ENCODE results near the gene FBXO41.

The FBXO41 gene, protein sequence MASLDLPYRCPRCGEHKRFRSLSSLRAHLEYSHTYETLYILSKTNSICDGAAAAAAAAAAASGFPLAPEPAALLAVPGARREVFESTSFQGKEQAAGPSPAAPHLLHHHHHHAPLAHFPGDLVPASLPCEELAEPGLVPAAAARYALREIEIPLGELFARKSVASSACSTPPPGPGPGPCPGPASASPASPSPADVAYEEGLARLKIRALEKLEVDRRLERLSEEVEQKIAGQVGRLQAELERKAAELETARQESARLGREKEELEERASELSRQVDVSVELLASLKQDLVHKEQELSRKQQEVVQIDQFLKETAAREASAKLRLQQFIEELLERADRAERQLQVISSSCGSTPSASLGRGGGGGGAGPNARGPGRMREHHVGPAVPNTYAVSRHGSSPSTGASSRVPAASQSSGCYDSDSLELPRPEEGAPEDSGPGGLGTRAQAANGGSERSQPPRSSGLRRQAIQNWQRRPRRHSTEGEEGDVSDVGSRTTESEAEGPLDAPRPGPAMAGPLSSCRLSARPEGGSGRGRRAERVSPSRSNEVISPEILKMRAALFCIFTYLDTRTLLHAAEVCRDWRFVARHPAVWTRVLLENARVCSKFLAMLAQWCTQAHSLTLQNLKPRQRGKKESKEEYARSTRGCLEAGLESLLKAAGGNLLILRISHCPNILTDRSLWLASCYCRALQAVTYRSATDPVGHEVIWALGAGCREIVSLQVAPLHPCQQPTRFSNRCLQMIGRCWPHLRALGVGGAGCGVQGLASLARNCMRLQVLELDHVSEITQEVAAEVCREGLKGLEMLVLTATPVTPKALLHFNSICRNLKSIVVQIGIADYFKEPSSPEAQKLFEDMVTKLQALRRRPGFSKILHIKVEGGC

DNA sequence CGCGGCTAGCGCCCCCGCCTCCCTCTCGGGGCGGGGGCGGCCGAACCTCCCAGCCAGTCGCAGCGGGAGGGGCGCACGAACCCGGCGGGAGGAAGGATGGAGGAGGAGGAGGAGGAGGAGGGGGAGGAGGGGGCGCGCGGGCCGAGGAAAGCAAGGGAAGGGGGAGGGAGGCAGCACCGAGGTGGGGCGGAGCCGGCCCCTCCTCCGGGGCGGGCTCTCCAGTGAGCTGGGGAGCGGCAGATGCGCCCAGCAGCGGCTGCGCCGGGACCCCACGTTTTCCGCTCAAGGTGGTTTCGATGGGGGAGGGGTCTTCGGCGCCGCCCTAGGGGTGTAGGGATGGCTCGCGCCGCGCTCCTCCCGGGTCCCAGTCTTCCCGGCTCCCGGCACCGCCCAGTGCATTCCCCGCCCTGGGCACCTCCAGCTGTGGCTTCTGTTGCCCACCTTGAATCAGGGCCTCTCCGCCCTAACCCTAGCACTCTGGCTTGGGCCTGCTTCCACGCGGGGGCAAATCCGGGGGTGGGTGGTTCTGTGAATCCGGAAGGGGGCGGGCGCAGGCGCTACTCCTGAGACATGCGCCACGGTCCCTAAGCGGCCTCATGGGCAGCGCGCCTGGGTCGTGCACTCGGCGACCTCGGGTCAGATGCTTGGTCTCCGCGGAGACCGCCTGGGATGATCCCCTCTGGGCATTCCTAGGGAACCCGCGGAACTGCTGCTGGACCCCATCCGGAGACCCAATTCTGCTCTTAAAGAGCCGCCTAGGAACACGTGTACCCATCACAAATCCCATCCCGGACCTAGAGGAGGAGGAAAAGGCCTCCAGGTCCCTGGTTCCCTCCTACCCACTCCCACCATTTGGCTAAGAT, at the start of gene FBXO41:
Gene FBXO41 (minus strand): TSS at position 183 of the 863 bp plus-strand sequence. CDS start 14,848 bp downstream, outside the sequence.
- Histone ChIP-seq H3K9me3 (ENCODE audit: control insufficient read depth in 1 of 2, low read length in 2 of 2) (no peaks in the 10 kb centered on the region), H3K4me1 (ENCODE audit: control insufficient read depth in 1 of 2, insufficient read depth in 2 of 2, low read length in 2 of 2) (peaks cover 4 to 13% of the 10 kb centered on the region in 2 donors), H3K9ac (ENCODE audit: low read depth in 1 of 2, low read length in 2 of 2) (peak within 1 kb of the TSS in 1 of 2 donors; percentile 6), H3K36me3 (ENCODE audit: control insufficient read depth in 1 of 2, insufficient read depth in 2 of 2, low read length in 2 of 2) (no peaks in the 10 kb centered on the region), H3K4me3 (ENCODE audit: low read depth in 1 of 2, low read length in 2 of 2) (peak within 1 kb of the TSS; percentile 57 to 75), H3K27ac (ENCODE audit: low read depth, low read length) (no peak within 1 kb of the TSS), H3K27me3 (ENCODE audit: control insufficient read depth in 1 of 2, insufficient read depth in 2 of 2, low read length in 2 of 2) (peaks cover 0 to 18% of the 10 kb centered on the region in 2 donors)

DNA sequence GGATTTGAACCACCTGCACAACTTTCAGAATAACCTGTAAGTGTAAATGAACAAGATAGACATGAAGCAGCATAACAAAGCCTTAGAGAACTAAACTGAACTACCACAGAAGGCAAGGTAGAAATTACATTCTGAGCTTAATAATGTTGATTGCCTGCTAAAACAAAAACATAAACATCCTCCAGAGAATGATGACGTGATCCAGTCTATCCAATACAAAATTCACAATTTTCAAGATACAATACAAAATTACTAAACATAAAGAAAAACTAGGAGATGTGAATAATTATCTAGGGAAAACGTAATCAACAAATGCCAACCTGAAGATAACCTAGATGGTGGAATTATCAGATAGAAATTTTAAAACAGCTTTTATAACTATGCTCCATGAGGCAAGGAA, 49.8 kb upstream of the FBXO41 start:
- Histone ChIP-seq H3K4me1 (ENCODE audit: control insufficient read depth in 1 of 2, insufficient read depth in 2 of 2, low read length in 2 of 2) (no peaks in the 10 kb centered on the region), H3K27ac (ENCODE audit: low read depth, low read length) (no peak overlapping the region), H3K9ac (ENCODE audit: low read depth in 1 of 2, low read length in 2 of 2) (no peak overlapping the region), H3K9me3 (ENCODE audit: control insufficient read depth in 1 of 2, low read length in 2 of 2) (no peaks in the 10 kb centered on the region), H3K4me3 (ENCODE audit: low read depth in 1 of 2, low read length in 2 of 2) (no peak overlapping the region), H3K27me3 (ENCODE audit: control insufficient read depth in 1 of 2, insufficient read depth in 2 of 2, low read length in 2 of 2) (no peaks in the 10 kb centered on the region), H3K36me3 (ENCODE audit: control insufficient read depth in 1 of 2, insufficient read depth in 2 of 2, low read length in 2 of 2) (no peaks in the 10 kb centered on the region)

DNA sequence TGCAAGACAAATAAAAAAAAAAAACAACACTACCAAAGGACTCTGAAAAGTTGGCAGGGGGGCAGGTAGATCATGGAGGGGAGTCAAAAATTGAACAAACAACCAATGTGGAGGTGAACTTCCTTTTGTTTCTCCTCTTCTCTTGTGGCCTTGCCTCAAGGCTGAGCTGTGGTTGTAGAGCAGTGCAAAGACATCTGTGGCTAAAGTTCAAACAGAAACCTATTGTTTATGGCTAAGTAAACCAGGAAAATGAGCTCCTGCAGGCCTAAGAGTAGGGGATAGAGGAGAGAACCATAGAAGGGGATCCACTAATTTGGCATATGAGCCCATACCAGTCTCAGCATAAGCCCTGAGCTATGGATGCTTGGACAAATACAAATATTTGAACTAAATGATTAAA, 49.3 kb upstream of the FBXO41 start:
- Histone ChIP-seq H3K4me3 (ENCODE audit: low read depth in 1 of 2, low read length in 2 of 2) (no peak overlapping the region), H3K4me1 (ENCODE audit: control insufficient read depth in 1 of 2, insufficient read depth in 2 of 2, low read length in 2 of 2) (no peaks in the 10 kb centered on the region), H3K27me3 (ENCODE audit: control insufficient read depth in 1 of 2, insufficient read depth in 2 of 2, low read length in 2 of 2) (no peaks in the 10 kb centered on the region), H3K9ac (ENCODE audit: low read depth in 1 of 2, low read length in 2 of 2) (no peak overlapping the region), H3K36me3 (ENCODE audit: control insufficient read depth in 1 of 2, insufficient read depth in 2 of 2, low read length in 2 of 2) (no peaks in the 10 kb centered on the region), H3K27ac (ENCODE audit: low read depth, low read length) (no peak overlapping the region), H3K9me3 (ENCODE audit: control insufficient read depth in 1 of 2, low read length in 2 of 2) (no peaks in the 10 kb centered on the region)

DNA sequence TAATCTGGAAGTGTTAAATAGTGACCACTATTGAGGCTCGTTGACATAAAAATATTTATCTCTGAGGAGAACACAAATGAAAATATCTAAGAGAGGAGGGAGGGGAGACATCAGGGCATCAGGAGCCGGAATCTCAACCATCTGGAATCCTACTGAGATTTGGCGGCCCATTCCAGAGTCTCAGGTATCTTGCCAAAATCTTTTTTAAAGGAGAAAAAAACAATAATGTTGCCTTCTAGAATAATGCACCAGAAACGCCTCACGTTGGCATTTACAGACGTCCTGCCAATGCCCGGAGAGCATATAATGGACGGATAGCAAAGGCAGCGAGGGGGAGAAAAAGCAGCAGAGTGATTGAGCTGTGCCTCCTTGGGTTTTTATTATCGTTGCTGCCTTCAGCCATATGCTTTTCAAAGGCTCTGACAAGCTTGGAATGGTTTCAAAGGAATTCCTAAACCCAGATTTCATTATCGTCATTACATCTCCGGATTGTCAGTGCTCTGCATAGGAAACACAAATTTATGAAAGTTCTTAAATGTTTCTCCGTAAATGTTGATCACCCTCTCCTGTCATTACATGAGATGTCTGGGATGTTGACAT, 39.9 kb upstream of the FBXO41 start:
- Histone ChIP-seq H3K27me3 (ENCODE audit: control insufficient read depth in 1 of 2, insufficient read depth in 2 of 2, low read length in 2 of 2) (no peaks in the 10 kb centered on the region), H3K9ac (ENCODE audit: low read depth in 1 of 2, low read length in 2 of 2) (no peak overlapping the region), H3K4me3 (ENCODE audit: low read depth in 1 of 2, low read length in 2 of 2) (no peak overlapping the region), H3K4me1 (ENCODE audit: control insufficient read depth in 1 of 2, insufficient read depth in 2 of 2, low read length in 2 of 2) (no peaks in the 10 kb centered on the region), H3K27ac (ENCODE audit: low read depth, low read length) (no peak overlapping the region), H3K36me3 (ENCODE audit: control insufficient read depth in 1 of 2, insufficient read depth in 2 of 2, low read length in 2 of 2) (no peaks in the 10 kb centered on the region), H3K9me3 (ENCODE audit: control insufficient read depth in 1 of 2, low read length in 2 of 2) (no peaks in the 10 kb centered on the region)

DNA sequence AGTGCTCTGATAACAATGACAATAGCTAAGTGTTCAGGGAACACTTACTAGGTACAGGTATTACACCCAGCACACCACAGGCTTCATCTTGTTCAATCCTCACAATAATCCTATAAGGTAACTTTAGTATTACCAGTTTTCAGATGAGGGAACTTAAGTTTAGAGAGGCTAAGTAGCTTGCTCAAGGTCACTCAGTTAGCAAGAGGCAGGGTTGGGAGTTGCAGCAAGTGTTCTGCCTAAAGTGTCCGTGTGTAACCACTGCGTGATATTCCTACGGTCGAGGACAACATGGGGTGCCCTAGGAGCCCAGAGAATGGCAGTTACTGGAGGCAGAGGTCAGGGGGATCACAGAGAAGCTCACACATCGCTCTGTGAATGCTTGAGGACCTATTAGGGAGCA, 39.3 kb upstream of the FBXO41 start:
- H3K4me1 ChIP-seq (ENCODE audit: control insufficient read depth in 1 of 2, insufficient read depth in 2 of 2, low read length in 2 of 2): no peaks in the 10 kb centered on the region
- H3K27ac ChIP-seq (ENCODE audit: low read depth, low read length): no peak overlapping the region
- no peaks in the 10 kb centered on the region for H3K36me3 ChIP-seq (ENCODE audit: control insufficient read depth in 1 of 2, insufficient read depth in 2 of 2, low read length in 2 of 2)
- H3K4me3 ChIP-seq (ENCODE audit: low read depth in 1 of 2, low read length in 2 of 2): no peak overlapping the region
- H3K9me3 ChIP-seq (ENCODE audit: control insufficient read depth in 1 of 2, low read length in 2 of 2): no peaks in the 10 kb centered on the region
- H3K27me3 ChIP-seq (ENCODE audit: control insufficient read depth in 1 of 2, insufficient read depth in 2 of 2, low read length in 2 of 2): no peaks in the 10 kb centered on the region
- no peak overlapping the region for H3K9ac ChIP-seq (ENCODE audit: low read depth in 1 of 2, low read length in 2 of 2)

DNA sequence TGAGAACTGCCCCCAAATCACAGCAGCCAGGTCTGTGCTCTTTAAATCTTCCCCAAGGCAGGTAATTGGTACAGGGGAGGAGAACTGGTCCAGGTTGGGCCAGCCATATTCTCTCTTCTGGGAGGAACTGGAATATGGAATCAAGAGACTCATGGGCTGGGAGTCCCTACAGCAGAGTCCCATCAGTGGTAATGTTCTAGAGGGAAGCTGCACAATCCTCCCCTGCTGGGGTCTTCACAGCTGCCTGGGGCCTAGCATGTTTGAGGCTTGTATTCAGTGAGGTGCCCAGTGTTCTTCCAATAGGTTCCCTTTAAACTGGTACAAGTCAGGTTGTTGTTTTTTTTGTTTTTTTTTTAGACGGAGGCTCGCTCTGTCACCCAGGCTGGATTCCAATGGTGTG, 30.2 kb upstream of the FBXO41 start:
- Histone ChIP-seq H3K36me3 (ENCODE audit: control insufficient read depth in 1 of 2, insufficient read depth in 2 of 2, low read length in 2 of 2) (no peaks in the 10 kb centered on the region), H3K27ac (ENCODE audit: low read depth, low read length) (no peak overlapping the region), H3K4me3 (ENCODE audit: low read depth in 1 of 2, low read length in 2 of 2) (no peak overlapping the region), H3K9ac (ENCODE audit: low read depth in 1 of 2, low read length in 2 of 2) (no peak overlapping the region), H3K4me1 (ENCODE audit: control insufficient read depth in 1 of 2, insufficient read depth in 2 of 2, low read length in 2 of 2) (no peaks in the 10 kb centered on the region), H3K9me3 (ENCODE audit: control insufficient read depth in 1 of 2, low read length in 2 of 2) (no peaks in the 10 kb centered on the region), H3K27me3 (ENCODE audit: control insufficient read depth in 1 of 2, insufficient read depth in 2 of 2, low read length in 2 of 2) (peaks cover 0 to 3% of the 10 kb centered on the region in 2 donors)

DNA sequence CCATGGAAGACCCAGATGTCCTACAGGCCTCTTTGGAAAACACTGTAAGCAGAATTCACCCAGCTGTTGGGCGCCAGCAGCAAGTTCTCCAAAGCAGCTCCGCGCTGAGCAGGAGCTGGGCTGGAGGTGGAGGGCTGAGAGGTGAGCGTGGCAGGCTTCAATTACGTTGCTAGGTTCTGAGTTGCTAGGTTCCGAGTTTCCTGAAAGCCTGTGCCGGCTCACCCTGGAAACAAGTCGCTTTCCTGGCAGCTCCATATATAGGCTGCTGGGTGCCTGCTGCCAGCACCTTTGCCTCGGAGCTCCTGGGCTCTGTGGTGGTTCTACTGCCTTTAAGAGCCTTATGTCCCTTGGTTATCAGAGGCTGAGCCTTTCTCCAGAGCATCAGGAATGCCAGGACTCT, 23.4 kb upstream of the FBXO41 start:
- Histone ChIP-seq H3K4me3 (ENCODE audit: low read depth in 1 of 2, low read length in 2 of 2) (no peak overlapping the region), H3K36me3 (ENCODE audit: control insufficient read depth in 1 of 2, insufficient read depth in 2 of 2, low read length in 2 of 2) (no peaks in the 10 kb centered on the region), H3K27me3 (ENCODE audit: control insufficient read depth in 1 of 2, insufficient read depth in 2 of 2, low read length in 2 of 2) (peaks cover 0 to 4% of the 10 kb centered on the region in 2 donors), H3K9me3 (ENCODE audit: control insufficient read depth in 1 of 2, low read length in 2 of 2) (no peaks in the 10 kb centered on the region), H3K27ac (ENCODE audit: low read depth, low read length) (no peak overlapping the region), H3K4me1 (ENCODE audit: control insufficient read depth in 1 of 2, insufficient read depth in 2 of 2, low read length in 2 of 2) (no peaks in the 10 kb centered on the region), H3K9ac (ENCODE audit: low read depth in 1 of 2, low read length in 2 of 2) (no peak overlapping the region)

DNA sequence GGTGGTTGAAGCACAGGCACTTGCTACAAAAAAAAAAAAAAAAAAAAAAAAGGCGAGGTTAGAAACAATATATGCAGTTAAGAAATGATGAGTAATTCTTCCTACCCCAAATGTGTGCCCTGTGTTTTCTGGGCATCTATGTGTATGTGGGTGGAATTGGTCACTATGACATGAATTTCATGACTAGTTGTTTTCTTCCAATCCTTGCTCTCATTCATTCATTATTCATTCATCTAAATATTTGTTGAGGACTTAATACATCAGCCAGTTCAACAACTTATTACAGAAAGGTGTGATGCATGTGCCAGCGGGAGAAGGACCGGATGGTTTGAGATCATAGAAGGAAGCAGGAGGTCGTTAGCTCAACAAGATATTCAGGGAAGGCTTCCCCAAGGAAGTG, 17.4 kb upstream of the FBXO41 start:
- no peaks in the 10 kb centered on the region for H3K9me3 ChIP-seq (ENCODE audit: control insufficient read depth in 1 of 2, low read length in 2 of 2)
- no peak overlapping the region for H3K9ac ChIP-seq (ENCODE audit: low read depth in 1 of 2, low read length in 2 of 2)
- no peaks in the 10 kb centered on the region for H3K36me3 ChIP-seq (ENCODE audit: control insufficient read depth in 1 of 2, insufficient read depth in 2 of 2, low read length in 2 of 2)
- no peak overlapping the region for H3K4me3 ChIP-seq (ENCODE audit: low read depth in 1 of 2, low read length in 2 of 2)
- H3K4me1 ChIP-seq (ENCODE audit: control insufficient read depth in 1 of 2, insufficient read depth in 2 of 2, low read length in 2 of 2): no peaks in the 10 kb centered on the region
- no peak overlapping the region for H3K27ac ChIP-seq (ENCODE audit: low read depth, low read length)
- peaks cover 13 to 14% of the 10 kb centered on the region in 2 donors for H3K27me3 ChIP-seq (ENCODE audit: control insufficient read depth in 1 of 2, insufficient read depth in 2 of 2, low read length in 2 of 2)

DNA sequence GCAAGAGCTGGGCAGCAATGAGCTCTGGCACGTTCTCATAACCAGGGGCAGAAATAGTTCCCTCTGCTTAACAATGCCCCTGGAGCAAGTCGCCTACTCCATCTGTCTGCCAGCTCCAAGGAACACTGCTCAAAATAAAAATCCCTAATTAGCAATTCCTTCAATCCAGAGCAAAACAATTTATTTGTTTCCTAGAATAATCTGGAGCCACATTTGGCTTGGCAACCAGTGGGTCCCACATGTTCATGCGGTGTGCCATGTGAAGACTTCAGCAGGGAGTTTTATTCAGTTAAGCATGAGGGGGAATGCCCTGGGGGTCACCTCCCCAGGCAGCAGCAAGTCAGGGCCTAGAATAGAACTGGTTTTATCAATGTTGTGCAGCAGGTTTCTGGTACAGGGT, 16.6 kb upstream of the FBXO41 start:
- Histone ChIP-seq H3K36me3 (ENCODE audit: control insufficient read depth in 1 of 2, insufficient read depth in 2 of 2, low read length in 2 of 2) (no peaks in the 10 kb centered on the region), H3K9ac (ENCODE audit: low read depth in 1 of 2, low read length in 2 of 2) (no peak overlapping the region), H3K9me3 (ENCODE audit: control insufficient read depth in 1 of 2, low read length in 2 of 2) (no peaks in the 10 kb centered on the region), H3K4me3 (ENCODE audit: low read depth in 1 of 2, low read length in 2 of 2) (no peak overlapping the region), H3K27ac (ENCODE audit: low read depth, low read length) (no peak overlapping the region), H3K27me3 (ENCODE audit: control insufficient read depth in 1 of 2, insufficient read depth in 2 of 2, low read length in 2 of 2) (peaks cover 18 to 21% of the 10 kb centered on the region in 2 donors), H3K4me1 (ENCODE audit: control insufficient read depth in 1 of 2, insufficient read depth in 2 of 2, low read length in 2 of 2) (no peaks in the 10 kb centered on the region)

All from duodenal mucosa (tissue), 2 donors.